ENCODE measurements around the gene HIVEP3. TPM values are rescaled to one million over a fixed set of nuclear protein-coding genes. Genes with fewer than 3 reads are reported as not detected.

Gene HIVEP3
- total RNA-seq, 1 donor from 2014 or later: 0.77 TPM

- DNase-seq (ENCODE audit: low read depth in 2 of 2): no peak
Measured at GRCh38 chr1:41894101-41894807, 24.5 kb downstream of the HIVEP3 start.

GRCh38 chr1:41892301-41892781 is 26.4 kb downstream of the HIVEP3 start:
- DNase-seq (ENCODE audit: low read depth in 2 of 2): no peak

GRCh38 chr1:41891199-41891896 is 27.4 kb downstream of the HIVEP3 start:
- DNase-seq (ENCODE audit: low read depth in 2 of 2): peak in 1 of 2 donors; percentile 44

DNA sequence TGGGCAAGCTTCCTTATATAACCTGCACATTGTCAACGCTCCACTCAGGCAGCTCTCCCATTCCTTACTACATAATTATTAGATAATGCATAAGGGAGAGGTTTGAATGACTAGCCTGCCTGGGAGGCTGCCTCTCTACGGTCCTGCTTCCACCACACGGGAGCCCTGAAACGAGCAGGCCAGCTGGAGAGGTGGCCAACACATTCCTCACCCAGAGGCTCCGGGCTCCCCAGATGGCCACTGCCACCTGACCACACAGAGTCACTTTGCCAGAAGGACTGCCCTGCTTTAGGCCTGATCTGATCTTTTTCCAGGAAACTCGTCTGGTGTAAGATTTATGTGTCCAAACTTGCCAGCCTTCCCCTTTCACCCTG is 27.9 kb downstream of the HIVEP3 start:
- peak in 1 of 2 donors; percentile 23 for DNase-seq (ENCODE audit: low read depth in 2 of 2)

- no peak for DNase-seq (ENCODE audit: low read depth in 2 of 2)
Measured at GRCh38 chr1:41889506-41890414, 29.0 kb downstream of the HIVEP3 start.

DNA sequence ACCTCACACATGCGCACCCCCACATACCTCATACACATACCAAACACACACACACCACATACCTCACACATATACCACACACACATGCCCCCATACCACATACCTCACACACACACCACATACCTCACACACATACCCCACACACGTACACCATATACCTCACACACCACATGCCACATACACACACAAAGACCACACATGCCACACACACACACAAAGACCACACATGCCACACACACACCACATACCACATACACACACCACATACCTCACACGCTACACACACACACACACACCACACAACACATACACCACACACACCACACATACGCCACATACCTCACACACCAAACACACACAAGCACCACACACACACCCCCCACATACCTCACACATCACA is 30.0 kb downstream of the HIVEP3 start:
- no peak for DNase-seq (ENCODE audit: low read depth in 2 of 2)

DNA sequence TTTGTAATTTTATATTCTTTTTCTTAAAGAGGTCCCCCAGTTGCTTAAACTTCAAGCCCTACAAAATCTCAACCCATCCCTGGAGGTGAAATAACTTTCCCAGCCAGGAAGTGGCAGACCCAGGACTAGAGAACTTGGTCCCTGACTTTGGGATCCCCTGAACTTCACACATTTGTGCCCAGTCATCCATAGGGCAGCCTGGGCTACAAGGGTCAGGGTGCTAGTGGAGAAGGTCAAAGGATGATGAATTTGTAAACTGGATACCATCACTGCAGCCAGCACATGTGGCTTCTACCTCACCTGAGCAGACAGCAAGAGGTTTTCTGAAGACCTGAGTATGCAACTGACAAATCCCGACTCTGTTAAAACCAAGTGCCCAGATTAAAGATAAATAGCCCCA is 31.4 kb downstream of the HIVEP3 start:
- no peak for DNase-seq (ENCODE audit: low read depth in 2 of 2)

- no peak for DNase-seq (ENCODE audit: low read depth in 2 of 2)
Measured at GRCh38 chr1:41884256-41885230, 34.2 kb downstream of the HIVEP3 start.

DNA sequence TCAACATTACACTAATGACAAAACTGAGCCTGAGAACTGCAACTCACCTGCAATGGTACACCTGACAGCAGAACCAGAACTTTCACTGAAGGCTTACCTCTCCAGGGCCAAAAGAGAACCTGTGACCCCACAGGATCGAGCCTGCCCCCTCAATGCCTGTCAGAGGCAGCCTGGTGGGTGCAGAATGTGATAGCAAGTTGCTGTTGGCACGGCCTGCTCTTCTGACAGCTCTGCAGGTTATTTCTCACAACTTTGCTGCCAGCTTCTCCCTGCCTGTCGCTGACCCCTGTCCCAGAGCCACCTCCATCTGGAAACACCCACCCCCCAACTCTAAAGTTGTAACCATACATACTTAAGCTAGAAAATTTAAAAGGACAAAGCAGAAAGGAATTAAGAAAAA is 35.2 kb downstream of the HIVEP3 start:
- DNase-seq (ENCODE audit: low read depth in 2 of 2): no peak

DNA sequence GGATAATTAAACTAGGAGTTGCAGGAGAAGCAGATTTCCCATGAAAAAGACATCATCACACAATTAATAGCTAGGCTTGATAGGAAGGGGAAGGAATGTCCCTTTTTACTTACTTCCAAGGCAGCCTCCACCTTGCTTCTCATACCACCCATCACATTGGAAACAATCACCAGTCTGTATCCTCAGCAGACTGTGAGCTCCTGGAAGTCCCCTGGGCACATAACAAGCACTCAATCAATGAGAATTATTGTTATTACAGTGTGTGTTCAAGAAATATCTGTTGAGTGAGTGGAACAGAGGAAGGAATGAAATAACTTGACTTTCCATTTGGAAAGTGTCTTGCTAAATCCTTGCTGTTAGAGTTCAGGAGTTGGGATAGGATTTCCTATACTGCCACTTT is 36.2 kb downstream of the HIVEP3 start:
- no peak for DNase-seq (ENCODE audit: low read depth in 2 of 2)

GRCh38 chr1:41882068-41882477 is 36.6 kb downstream of the HIVEP3 start:
- no peak for DNase-seq (ENCODE audit: low read depth in 2 of 2)

DNA sequence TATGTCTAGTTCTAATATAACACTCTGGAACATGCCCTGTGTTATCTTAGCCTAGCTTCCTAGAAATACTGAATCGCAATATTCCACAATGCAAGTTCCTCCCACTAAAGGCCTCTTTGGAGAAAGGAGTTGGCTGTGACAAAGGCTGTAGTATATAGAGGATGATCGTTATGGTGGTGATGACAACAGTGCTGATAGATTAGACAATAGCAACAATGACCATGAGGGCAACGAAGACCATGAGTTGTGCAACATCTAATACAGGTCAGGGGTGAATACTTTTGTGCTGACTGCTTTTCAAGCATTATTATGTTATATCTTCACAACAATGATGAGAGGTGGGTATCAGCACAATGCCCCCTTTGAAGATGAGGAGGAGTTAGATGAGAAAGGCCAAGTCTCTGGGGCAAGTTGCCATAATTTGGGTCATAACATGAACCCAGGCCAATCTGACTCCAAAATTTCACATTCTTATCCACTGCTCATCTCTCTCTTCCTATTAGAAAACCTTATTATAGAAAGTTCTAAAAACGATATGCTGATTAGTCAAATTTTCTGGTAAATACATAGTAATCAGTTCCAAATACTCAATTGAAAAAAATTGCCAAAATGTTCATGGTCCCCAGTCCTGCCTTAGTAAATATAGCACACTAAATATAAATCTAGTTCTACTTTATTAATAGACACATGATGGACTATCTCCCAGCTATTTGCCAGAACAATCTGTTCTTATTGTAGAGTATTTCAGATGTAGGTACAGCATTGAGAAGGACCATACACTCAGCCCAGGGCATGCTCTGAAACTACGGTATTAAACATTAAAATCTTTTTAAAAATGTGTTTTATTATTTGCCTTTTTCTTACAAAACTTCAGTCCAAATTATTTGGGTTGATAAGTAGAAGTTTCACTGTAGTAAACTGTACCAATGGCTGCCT is 37.5 kb downstream of the HIVEP3 start:
- DNase-seq (ENCODE audit: low read depth in 2 of 2): no peak

DNA sequence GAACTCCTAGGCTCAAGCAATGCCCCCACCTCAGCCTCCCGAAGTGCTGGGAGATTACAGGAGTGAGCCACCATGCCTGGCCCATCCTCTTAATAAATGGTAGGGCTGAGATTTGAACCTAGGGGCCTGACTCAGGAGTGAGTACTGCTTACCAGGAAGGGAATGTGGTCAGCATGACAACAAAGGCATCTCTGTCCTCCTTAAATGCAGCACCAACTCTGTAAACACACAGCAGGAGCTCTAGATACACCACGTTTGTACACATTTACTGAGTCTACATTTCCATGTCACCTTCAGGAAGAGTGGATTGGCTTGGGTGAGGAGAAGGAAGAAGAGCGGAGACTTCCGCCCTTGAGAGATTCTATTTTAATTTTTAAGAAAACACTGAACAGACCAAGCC is 38.5 kb downstream of the HIVEP3 start:
- no peak for DNase-seq (ENCODE audit: low read depth in 2 of 2)

GRCh38 chr1:41879617-41880016 is 39.1 kb downstream of the HIVEP3 start:
- no peak for DNase-seq (ENCODE audit: low read depth in 2 of 2)

- DNase-seq (ENCODE audit: low read depth in 2 of 2): no peak
Measured at GRCh38 chr1:41878911-41879310, 39.8 kb downstream of the HIVEP3 start.

DNA sequence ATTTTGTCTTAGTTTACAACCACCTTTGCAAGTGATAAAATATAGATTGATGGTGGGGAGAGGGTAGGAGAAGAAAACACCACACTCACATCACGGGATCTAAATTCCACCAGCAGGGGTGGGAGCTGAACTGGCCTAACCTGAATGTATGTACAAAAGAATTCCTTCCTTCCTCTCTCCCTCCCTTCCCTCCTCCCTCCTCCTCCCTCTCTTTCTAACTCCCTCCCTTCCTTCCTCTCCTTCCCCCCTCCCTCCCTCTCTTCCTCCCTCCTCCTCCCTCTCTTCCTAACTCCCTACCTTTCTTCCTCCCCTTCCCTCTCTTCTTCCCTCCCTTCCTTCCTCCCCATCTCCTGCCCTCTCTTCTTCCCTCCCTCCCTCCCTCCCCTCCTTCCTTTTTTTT is 40.2 kb downstream of the HIVEP3 start:
- DNase-seq (ENCODE audit: low read depth in 2 of 2): no peak

- no peak for DNase-seq (ENCODE audit: low read depth in 2 of 2)
Measured at GRCh38 chr1:41876576-41877445, 41.9 kb downstream of the HIVEP3 start.

DNA sequence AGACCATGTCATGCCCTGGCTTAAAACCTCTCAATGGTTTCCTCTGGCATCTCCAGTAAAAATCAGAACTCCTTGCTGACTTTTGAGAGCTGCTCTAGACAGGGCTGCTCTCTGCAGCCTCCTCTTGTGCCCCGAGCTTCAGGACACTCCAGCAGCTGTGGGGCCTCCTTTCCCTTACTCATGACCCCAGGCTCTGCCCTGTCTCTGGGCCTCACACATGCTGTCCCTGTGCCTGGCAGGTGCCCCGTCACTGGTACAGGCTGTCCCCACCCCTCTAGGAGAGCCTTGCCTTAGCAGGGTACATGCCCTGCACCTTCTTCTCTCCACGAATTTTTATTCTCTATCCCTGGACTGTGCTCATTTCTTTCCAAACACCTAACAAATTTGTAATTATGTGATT is 43.2 kb downstream of the HIVEP3 start:
- DNase-seq (ENCODE audit: low read depth in 2 of 2): no peak

DNA sequence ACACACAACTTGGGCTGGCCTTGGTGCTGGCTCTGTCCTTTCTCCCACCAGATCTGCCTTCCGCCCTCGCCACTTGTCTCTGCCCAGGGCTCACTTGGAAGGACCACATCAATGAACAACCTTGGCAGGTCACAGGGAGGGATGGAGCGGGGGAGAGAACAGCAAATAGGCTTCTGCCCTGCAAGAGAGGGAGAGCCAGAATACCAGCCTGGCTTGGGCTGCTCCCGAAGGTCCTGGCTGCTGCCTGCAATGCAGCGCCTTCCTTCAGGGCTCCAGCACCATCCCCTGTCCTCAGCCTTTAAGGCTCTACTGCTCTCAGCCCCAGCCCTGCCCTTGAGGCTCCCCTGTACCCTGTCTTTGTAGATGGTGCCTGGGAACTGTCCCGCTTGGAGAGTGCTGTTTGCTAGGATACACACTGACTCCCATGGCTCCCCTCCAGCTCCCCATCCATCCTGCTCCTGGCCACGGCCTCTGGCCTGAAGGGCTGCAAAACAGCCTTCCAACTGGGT is 43.8 kb downstream of the HIVEP3 start:
- DNase-seq (ENCODE audit: low read depth in 2 of 2): no peak
